GM19099 (cell line): ENCODE results near the gene ZNF407.

Experiments used
- POLR2A ChIP-seq: IDR thresholded peaks from 3 replicates; pipeline ENCODE4 v1.6.1; 2011; ENCODE audit warnings: low read depth; ENCODE audit not compliant: insufficient read length; ENCODE audit errors: extremely low read depth

Gene ZNF407, protein sequence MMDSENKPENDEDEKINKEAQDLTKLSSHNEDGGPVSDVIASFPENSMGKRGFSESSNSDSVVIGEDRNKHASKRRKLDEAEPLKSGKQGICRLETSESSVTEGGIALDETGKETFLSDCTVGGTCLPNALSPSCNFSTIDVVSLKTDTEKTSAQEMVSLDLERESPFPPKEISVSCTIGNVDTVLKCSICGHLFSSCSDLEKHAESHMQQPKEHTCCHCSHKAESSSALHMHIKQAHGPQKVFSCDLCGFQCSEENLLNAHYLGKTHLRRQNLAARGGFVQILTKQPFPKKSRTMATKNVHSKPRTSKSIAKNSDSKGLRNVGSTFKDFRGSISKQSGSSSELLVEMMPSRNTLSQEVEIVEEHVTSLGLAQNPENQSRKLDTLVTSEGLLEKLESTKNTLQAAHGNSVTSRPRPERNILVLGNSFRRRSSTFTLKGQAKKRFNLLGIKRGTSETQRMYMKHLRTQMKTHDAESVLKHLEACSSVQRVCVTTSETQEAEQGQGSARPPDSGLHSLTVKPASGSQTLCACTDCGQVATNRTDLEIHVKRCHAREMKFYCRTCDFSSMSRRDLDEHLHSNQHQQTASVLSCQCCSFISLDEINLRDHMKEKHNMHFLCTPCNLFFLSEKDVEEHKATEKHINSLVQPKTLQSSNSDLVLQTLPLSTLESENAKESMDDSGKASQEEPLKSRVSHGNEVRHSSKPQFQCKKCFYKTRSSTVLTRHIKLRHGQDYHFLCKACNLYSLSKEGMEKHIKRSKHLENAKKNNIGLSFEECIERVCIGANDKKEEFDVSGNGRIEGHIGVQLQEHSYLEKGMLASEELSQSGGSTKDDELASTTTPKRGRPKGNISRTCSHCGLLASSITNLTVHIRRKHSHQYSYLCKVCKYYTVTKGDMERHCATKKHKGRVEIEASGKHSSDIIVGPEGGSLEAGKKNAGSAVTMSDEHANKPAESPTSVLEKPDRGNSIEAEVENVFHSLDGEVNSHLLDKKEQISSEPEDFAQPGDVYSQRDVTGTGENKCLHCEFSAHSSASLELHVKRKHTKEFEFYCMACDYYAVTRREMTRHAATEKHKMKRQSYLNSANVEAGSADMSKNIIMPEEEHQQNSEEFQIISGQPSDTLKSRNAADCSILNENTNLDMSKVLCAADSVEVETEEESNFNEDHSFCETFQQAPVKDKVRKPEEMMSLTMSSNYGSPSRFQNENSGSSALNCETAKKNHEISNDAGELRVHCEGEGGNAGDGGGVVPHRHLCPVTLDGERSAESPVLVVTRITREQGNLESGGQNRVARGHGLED (N-terminal part only)

GRCh38 chr18:74597662-74598349 lies at the start of gene ZNF407:
Gene ZNF407, plus strand, starts transcription at chr18:74597870. Its CDS starts 33,150 bp downstream, at chr18:74631020.
- TF ChIP-seq POLR2A: peak; percentile 56

DNA sequence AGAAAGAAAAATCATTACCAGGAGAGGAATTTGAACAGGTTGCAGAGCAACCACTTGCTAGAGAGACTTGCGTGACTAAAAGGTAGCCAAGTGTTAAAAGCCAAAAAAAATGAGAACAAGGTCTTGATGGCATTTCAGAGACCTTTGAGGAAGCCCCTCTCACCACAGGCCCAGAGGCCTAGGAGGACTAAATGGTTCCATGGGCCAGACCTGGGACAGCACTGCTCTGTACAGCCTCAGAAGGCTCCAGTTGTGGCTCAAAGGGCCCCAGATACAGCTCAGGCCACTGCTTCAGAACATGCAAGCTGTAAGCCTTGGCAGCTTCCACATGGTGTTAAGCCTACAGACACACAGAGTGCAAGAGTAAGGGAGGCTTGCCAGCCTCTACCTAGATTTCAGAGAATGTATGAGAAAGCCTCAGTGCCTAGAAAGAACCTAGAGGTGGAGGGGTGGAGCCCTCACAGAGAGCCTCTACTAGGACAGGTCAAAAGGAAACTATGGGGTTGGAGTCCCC lies 48.0 kb upstream of the ZNF407 start:
- TF ChIP-seq POLR2A: no peak

DNA sequence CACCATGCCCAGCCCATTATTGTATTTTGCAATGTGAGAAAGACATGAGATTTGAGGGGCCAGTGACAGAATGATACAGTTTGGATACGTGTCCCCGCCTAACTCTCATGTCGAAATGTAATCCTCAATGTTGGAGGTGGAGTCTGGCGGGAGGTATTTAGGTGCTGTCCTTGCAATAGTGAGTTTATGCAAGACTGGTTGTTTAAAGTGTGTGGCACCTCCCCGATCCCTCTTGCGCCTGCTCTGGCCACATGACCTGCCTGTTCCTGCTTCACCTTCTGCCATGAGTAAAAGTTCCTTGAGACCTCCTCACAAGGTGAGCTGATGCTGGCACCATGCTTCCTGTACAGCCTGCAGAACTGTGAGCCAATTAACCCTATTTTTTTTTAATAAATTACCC lies 46.8 kb upstream of the ZNF407 start:
- no peak for TF ChIP-seq POLR2A

DNA sequence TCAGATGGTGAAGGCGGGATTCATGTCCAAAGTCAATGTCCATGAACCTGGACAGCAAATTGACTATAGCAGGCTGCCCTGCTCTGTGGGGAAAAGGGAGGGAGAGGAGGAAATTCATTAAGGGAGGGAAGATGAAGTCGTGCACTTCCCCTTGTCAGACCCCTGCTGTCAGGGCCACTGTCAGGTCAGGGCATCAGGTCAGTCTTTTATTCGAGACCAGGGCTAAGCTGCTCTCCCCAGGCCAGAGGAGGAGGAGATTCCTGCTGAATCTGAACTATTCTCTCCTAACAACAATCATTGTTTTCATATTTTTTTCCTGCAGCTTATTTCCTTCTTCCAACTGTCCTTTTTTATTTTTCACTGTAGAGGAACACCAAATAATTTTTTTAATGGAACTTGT lies 46.2 kb upstream of the ZNF407 start:
- TF ChIP-seq POLR2A: no peak

GRCh38 chr18:74551936-74552555 lies 45.6 kb upstream of the ZNF407 start:
- TF ChIP-seq POLR2A: no peak

- TF ChIP-seq POLR2A: no peak
Observed at GRCh38 chr18:74556126-74556525, 41.5 kb upstream of the ZNF407 start.

DNA sequence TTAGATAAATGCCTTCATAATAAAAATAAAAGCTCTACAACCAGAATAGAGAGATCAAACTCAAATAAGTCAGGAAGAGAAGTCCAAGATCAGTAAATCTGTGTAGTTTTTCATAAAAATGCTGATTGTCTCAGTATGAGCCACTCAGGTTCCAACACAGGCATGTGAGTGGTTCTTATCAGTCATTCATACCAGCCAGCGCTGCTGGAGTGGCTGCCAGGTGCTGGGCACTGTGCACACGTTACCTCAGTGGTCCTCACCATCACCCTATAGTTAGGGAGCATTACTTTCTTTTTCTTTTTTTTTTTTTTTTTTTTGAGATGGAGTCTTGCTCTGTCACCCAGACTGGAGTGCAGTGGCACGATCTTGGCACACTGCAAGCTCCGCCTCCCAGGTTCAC lies 39.6 kb upstream of the ZNF407 start:
- no peak for TF ChIP-seq POLR2A

DNA sequence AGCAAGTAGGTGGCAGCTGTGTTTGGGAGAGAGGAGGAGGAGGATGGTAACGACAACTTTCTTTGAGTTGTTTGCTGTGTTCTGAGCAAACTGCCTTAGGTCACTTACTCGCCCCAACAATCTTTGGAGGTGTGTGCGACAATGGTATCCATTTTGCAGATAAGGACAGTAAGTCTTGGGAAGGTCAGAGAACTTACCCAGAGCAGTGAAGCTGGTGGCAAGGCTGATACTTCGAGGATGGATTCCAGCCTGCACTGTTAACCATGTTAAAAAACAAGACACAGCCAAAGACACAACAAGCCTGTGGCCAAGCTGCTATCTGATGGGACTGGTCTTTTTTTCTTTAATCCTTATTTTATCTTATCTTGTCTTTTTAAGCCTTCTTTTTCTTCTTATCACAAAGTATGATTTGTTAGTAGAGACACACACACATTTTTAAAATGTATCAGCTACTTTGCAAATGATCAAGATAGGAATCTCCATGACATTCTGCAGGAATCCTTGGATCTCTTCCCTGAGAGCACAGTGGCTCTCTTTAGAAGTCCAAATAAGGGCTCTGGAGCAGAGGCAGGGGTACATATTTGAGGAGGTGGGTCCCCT lies 35.4 kb upstream of the ZNF407 start:
- no peak for TF ChIP-seq POLR2A

DNA sequence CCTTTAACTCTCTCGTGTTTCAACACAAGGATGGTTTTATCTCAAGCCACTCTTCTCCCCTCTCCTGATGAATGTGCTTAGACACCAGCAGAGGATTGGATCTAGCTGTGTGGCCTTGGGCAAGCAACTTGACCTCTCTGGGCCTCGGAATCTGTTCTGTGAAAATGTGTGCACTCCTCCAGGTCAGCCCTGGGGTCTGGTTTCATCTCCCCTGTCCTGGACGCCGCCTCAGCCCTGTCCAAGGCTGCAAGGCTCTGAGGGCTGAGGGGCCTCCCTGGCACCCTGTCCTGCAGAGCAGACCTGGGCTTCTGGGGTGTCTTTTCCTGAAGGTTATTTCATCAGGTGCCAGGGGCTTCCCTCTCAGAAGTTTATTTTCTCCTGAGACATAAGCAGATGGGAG lies 34.9 kb upstream of the ZNF407 start:
- no peak for TF ChIP-seq POLR2A

DNA sequence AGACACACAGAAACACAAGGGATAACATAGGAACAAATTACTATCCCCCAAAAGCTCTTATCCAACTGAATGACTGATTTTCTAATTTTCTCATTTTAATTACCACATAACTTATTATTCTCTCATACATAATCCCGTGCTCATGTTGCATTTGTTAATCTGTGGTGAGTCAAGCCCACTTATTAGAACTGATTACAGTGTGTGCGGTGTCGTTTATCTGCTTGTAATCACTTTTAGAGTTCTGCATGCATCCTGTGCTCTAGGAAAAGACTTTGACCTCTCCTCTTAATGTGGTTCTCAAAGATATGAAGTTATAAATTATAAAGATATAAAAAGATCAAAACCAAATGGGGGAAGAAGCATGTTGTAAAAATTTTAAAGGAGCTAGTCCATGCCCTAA lies 33.7 kb upstream of the ZNF407 start:
- no peak for TF ChIP-seq POLR2A

DNA sequence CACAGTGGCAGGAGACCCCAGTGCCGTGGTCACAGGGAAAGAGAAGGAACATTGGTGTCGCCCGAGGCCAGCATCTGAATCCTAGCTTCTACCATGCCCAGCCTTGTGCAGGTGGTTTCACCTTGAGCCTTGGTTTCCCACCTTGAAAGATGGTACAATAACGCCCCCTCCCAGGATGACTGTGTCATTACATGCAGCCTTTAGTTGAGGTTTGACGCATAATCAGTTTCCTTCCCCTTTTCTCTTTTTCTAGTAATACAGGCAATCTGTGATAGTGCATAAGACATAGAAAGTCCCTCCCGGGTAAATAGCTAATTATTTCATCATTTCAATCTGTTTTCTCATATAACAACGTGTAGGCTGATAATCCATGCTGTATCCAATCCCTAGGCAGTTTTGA lies 29.8 kb upstream of the ZNF407 start:
- no peak for TF ChIP-seq POLR2A

DNA sequence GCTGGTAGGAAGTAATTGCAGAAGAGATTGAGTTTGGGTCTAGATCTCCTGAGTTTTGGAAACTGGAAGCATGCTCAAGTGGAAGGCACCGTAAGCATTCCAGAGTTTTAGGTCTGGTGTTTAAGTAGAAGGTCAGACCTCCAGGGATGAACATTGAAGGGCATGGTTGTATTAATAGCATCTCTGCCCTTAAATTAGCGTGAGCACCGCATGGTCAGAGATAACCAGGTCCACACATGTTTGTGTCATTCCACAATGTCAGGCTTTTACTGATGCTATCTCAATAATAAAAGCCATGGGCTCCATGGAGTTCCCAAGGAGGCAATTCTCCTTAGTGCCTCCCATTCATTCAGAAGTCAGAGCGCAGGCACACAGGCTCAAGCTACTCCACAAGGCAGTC lies 28.3 kb upstream of the ZNF407 start:
- no peak for TF ChIP-seq POLR2A

DNA sequence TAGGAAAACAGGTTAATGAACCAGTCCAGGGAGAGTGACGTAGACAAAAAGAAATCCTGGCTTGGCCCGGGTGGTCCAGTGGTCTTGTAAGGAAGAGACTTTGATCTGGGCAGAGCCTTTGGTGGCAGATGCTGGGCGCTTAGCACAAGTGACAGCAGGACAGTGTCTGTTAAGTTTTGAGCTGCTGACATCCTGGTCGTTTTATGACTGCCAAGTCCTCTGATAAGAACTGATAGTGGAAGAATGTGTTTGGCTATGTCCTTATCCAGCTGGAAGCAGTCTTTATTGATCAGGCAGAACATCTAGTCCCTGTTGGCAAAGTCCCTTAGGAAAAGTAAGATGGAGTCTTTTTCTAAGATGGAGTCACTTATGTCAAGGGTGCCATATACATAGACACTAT lies 27.4 kb upstream of the ZNF407 start:
- TF ChIP-seq POLR2A: no peak
